GM18499 (cell line): Measurements from ENCODE around the gene IGF2BP1.

ENCODE experiments used
- ATAC-seq: cut with Tn5 transposase; IDR thresholded peaks from one replicate; pipeline ENCODE4 v1.9.1; 2021; ENCODE audit warnings: moderate number of reproducible peaks; ENCODE audit not compliant: insufficient read depth, unreplicated experiment

Gene IGF2BP1

GRCh38 chr17:48997103-48997826 is at the start of gene IGF2BP1:
Gene IGF2BP1, plus strand, starts transcription at chr17:48997385. Its CDS starts 361 bp downstream, at chr17:48997746.
- no peak for ATAC-seq

GRCh38 chr17:48951572-48951971 is 45.6 kb upstream of the IGF2BP1 start:
- ATAC-seq, result no peak

DNA sequence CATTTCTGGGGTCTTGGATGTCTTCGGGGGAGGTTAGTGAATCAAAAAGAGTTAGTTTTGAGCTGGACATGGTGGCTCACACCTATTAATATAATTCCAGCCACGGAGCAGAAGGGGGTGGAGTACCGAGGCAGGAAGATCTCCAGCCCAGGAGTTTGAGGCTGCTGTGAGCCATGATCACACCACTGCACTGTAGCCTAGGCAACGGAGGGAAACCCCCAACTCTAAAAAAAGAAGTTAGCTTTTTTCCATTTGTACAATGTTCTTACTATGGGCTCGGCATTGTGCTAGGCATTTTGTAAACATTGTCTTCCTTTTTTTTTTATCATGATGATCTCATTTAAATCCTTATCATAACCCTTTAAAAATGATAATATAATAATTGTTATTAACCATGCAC is 44.3 kb upstream of the IGF2BP1 start:
- no peak for ATAC-seq

- no peak for ATAC-seq
Observed at GRCh38 chr17:48954300-48954755, 42.9 kb upstream of the IGF2BP1 start.

GRCh38 chr17:48960834-48961515 is 36.2 kb upstream of the IGF2BP1 start:
- no peak for ATAC-seq

DNA sequence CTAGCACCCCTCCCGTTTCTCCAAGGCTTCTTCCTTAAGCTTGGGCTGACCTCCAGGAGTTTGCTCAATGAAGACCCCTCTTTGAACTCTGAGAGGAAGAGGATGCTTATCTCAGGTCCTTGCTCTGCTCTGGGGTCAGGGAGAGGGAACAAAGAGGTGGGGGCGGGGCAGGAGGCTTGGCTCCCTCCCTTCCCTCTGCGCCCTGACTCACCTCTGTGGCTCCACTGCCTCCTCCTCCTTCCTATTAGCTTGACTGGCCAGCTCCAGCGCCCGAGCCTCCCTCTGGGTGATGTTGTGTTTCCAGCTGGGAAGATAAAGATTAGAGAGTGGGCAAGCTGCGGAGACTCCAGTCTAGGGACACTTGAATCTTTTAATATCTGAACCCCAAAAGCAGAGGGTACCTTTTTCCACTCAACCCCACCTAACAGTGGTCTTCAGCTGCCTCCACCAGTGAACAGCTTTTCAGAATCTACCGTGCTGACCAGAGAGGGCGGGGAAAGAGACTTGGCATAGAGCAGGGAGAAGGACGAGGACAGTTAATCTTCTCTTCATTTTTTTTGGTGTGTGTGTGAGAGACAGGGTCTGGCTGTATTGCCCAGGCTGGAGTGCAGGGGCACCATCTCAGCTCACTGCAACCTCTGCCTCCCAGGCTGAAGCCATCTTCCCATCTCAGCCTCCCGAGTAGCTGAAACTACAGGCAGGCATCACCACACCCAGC is 35.5 kb upstream of the IGF2BP1 start:
- ATAC-seq, result no peak

DNA sequence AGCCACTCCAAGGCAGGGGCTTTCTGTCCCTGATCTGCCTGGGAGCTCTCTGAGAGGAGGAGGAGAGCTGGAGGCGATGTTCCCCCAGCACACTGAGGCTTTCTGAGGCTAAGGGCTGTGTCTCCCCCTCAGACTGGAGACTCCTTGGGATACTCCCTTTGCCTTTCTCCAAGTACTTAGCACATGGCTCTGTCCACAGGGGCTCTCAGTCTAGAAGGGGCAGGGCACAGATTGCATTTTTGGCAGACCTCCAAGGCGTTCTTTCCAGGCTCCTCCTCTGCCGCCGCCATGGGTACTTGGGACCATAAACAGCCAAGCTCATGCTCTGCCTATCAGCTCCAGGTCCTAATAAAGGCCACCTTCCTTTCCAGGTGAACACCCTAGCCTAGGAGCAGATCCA is 27.0 kb upstream of the IGF2BP1 start:
- ATAC-seq, result no peak

DNA sequence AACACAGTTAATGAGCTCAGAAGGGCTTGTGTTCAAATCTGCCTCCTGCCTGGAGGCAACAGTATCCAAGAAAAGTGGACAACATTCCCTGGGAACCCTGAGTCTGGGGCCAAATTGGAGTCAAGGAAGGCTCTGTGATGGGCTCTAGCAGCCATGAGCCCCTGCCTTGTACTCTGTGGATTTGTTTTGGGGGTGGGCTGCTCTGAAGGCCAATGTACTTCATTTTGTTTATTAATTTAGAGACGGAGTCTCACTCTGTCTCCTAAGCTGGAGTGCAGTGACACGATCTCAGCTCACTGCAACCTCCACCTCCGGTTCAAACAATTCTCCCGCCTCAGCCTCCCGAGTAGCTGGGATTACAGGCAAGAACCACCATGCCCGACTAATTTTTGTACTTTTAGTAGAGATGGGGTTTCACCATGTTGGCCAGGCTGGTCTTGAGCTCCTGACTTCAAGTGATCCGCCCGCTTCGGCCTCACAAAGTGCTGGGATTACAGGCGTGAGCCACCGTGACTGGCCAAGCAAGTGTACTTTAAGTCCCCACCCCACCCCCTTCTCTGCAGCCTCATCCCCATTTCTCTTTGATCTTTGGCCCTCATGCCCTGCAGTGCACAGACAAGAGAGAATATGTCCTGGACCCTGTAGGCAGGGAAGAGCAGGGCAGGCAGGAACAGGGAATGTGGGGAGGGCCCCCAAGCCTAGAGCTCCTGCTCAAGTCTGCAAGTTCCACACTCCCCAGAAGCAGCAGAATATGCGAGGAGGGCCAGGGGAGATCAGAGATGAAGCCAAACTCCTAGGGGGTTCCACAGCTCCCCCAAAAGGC is 26.1 kb upstream of the IGF2BP1 start:
- no peak for ATAC-seq

DNA sequence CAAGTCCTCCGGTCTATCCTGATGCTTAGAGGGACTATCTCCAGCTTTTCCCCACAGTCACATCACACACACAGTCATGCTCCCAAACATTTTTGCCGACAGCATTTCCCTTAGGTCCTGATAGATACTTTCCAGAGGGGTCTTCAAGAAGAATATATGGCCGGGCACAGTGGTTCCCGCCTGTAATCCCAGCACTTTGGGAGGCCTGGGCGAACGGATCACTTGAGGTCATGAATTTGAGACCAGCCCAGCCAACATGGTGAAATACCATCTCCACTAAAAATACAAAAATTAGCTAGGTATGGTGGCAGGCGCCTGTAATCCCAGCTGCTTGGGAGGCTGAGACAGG is 24.5 kb upstream of the IGF2BP1 start:
- no peak for ATAC-seq

- no peak for ATAC-seq
Observed at GRCh38 chr17:48973806-48974205, 23.4 kb upstream of the IGF2BP1 start.

GRCh38 chr17:48981927-48982539 is 15.2 kb upstream of the IGF2BP1 start:
- no peak for ATAC-seq

DNA sequence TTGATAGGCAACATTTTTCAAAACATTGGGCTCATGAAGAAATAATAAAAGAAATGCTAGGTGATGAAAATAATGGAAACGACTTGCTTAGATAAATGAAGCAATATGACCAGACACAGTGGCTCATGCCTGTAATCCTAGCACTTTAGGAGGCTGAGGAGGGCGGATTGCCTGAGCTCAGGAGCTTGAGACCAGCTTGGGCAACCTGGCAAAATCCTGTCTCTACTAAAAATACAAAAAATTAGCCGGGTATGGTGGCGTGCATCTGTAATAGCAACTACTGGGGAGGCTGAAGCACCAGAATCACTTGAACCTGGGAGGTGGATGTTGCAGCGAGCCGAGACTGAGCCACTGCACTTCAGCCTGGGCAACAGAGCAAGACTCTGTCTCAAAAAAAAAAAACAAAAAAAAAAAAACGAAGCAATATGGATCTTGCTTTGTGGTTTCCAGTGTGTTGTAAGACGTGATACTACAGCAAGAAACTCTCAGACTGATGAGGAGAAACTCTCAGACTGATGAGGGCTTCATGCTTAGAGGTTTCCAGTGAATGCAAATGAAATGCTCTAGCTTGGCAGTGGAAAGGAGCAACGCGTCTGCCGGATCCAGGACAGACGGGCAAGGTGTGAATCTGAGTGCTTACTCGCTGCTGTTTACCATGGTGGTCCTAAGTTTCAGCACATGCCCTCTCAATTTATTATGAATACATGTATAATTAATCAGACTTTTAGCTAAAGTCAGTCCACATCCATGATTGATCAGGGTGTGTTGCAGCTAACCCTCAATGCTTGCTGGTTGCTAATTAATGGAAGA is 11.5 kb upstream of the IGF2BP1 start:
- no peak for ATAC-seq

DNA sequence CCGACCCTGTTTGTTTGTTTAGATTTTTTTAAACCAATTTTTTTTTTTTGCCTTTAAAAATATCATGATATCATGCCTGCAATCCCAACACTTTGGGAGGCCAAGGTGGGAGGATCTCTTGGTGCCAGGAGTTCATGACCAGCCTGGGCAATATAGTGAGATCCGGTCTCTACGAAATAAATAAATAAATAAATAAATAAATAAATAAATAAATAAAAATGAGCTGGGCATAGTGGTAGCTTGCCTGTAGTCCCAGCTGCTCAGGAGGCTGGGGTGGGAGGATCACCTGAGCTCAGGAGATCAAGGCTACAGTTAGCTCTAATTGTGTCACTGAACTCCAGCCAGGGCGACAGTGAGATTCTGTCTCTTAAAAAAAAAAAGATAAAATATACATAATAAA is 8.1 kb upstream of the IGF2BP1 start:
- ATAC-seq, result no peak

- ATAC-seq, result no peak
Observed at GRCh38 chr17:48990882-48991357, 6.3 kb upstream of the IGF2BP1 start.

DNA sequence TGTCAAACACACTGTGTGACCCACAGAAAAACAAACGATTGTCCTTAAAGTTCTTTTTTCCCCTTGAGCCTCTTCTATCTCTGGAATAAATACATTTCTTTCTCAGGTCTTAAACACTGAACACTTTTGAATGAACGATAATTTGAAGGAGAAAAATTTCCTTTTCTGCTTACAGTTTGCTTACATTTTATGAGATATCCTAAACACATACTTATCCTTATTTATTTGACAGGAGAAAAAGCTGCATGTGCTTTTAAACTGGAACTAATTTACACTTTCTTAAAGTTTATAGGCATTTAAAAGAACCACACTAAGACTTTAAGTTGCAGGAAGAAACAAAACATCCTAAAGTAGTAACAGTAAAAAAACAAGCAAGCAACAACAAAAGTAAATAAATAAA is 4.7 kb upstream of the IGF2BP1 start:
- ATAC-seq, result no peak

GRCh38 chr17:48993305-48993704 is 3.9 kb upstream of the IGF2BP1 start:
- no peak for ATAC-seq

GRCh38 chr17:48993951-48994350 is 3.2 kb upstream of the IGF2BP1 start:
- no peak for ATAC-seq

- ATAC-seq, result no peak
Observed at GRCh38 chr17:48994549-48995303, 2.5 kb upstream of the IGF2BP1 start.
